ENCODE data around the gene STK38. TPM values are rescaled to one million over a fixed set of nuclear protein-coding genes. Genes with fewer than 3 reads are reported as not detected.
A peak's percentile ranks its signal among the peaks of the same experiment; 100 is the strongest.

The STK38 gene
- total and polyA plus RNA-seq, 9 of the 15 experiments (the other 6 are each of a cell fraction or from before 2014, with no cell fraction given) = 5.7 to 28.7 (median 19.5) TPM

- TF ChIP-seq, protein P1, sequence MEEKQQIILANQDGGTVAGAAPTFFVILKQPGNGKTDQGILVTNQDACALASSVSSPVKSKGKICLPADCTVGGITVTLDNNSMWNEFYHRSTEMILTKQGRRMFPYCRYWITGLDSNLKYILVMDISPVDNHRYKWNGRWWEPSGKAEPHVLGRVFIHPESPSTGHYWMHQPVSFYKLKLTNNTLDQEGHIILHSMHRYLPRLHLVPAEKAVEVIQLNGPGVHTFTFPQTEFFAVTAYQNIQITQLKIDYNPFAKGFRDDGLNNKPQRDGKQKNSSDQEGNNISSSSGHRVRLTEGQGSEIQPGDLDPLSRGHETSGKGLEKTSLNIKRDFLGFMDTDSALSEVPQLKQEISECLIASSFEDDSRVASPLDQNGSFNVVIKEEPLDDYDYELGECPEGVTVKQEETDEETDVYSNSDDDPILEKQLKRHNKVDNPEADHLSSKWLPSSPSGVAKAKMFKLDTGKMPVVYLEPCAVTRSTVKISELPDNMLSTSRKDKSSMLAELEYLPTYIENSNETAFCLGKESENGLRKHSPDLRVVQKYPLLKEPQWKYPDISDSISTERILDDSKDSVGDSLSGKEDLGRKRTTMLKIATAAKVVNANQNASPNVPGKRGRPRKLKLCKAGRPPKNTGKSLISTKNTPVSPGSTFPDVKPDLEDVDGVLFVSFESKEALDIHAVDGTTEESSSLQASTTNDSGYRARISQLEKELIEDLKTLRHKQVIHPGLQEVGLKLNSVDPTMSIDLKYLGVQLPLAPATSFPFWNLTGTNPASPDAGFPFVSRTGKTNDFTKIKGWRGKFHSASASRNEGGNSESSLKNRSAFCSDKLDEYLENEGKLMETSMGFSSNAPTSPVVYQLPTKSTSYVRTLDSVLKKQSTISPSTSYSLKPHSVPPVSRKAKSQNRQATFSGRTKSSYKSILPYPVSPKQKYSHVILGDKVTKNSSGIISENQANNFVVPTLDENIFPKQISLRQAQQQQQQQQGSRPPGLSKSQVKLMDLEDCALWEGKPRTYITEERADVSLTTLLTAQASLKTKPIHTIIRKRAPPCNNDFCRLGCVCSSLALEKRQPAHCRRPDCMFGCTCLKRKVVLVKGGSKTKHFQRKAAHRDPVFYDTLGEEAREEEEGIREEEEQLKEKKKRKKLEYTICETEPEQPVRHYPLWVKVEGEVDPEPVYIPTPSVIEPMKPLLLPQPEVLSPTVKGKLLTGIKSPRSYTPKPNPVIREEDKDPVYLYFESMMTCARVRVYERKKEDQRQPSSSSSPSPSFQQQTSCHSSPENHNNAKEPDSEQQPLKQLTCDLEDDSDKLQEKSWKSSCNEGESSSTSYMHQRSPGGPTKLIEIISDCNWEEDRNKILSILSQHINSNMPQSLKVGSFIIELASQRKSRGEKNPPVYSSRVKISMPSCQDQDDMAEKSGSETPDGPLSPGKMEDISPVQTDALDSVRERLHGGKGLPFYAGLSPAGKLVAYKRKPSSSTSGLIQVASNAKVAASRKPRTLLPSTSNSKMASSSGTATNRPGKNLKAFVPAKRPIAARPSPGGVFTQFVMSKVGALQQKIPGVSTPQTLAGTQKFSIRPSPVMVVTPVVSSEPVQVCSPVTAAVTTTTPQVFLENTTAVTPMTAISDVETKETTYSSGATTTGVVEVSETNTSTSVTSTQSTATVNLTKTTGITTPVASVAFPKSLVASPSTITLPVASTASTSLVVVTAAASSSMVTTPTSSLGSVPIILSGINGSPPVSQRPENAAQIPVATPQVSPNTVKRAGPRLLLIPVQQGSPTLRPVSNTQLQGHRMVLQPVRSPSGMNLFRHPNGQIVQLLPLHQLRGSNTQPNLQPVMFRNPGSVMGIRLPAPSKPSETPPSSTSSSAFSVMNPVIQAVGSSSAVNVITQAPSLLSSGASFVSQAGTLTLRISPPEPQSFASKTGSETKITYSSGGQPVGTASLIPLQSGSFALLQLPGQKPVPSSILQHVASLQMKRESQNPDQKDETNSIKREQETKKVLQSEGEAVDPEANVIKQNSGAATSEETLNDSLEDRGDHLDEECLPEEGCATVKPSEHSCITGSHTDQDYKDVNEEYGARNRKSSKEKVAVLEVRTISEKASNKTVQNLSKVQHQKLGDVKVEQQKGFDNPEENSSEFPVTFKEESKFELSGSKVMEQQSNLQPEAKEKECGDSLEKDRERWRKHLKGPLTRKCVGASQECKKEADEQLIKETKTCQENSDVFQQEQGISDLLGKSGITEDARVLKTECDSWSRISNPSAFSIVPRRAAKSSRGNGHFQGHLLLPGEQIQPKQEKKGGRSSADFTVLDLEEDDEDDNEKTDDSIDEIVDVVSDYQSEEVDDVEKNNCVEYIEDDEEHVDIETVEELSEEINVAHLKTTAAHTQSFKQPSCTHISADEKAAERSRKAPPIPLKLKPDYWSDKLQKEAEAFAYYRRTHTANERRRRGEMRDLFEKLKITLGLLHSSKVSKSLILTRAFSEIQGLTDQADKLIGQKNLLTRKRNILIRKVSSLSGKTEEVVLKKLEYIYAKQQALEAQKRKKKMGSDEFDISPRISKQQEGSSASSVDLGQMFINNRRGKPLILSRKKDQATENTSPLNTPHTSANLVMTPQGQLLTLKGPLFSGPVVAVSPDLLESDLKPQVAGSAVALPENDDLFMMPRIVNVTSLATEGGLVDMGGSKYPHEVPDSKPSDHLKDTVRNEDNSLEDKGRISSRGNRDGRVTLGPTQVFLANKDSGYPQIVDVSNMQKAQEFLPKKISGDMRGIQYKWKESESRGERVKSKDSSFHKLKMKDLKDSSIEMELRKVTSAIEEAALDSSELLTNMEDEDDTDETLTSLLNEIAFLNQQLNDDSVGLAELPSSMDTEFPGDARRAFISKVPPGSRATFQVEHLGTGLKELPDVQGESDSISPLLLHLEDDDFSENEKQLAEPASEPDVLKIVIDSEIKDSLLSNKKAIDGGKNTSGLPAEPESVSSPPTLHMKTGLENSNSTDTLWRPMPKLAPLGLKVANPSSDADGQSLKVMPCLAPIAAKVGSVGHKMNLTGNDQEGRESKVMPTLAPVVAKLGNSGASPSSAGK (IDR thresholded peaks at IDR 0.05) = no peak
- TF ChIP-seq ZNF740 (CRISPR knock-in tag; IDR thresholded peaks at IDR 0.05) = no peak
- TF ChIP-seq ZNF740 (tag; IDR thresholded peaks at IDR 0.05) = no peak
- TF ChIP-seq ZNF79 (CRISPR knock-in tag; IDR thresholded peaks at IDR 0.05; ENCODE audit: low read depth) = no peak
- TF ChIP-seq MED1 (CRISPR knock-in tag; IDR thresholded peaks at IDR 0.05; ENCODE audit: borderline replicate concordance) = no peak
- no peak for TF ChIP-seq KDM4B (IDR thresholded peaks at IDR 0.05; ENCODE audit: borderline replicate concordance in 2 of 2, low read depth in 1 of 2)
- TF ChIP-seq, protein P2, sequence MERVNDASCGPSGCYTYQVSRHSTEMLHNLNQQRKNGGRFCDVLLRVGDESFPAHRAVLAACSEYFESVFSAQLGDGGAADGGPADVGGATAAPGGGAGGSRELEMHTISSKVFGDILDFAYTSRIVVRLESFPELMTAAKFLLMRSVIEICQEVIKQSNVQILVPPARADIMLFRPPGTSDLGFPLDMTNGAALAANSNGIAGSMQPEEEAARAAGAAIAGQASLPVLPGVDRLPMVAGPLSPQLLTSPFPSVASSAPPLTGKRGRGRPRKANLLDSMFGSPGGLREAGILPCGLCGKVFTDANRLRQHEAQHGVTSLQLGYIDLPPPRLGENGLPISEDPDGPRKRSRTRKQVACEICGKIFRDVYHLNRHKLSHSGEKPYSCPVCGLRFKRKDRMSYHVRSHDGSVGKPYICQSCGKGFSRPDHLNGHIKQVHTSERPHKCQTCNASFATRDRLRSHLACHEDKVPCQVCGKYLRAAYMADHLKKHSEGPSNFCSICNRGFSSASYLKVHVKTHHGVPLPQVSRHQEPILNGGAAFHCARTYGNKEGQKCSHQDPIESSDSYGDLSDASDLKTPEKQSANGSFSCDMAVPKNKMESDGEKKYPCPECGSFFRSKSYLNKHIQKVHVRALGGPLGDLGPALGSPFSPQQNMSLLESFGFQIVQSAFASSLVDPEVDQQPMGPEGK (CRISPR knock-in tag; IDR thresholded peaks at IDR 0.05; ENCODE audit: borderline replicate concordance) = 0 out of 2 replicates have a peak, but pooled peaks have one; percentile 42
- TF ChIP-seq RFX5 (IDR thresholded peaks at IDR 0.05; ENCODE audit: low read depth, low read length) = no peak
- TF ChIP-seq ZZZ3 (IDR thresholded peaks at IDR 0.05) = no peak
- no peak for TF ChIP-seq ATF7 (IDR thresholded peaks at IDR 0.05)
- TF ChIP-seq NRF1 (conservative IDR thresholded peaks at IDR 0.05 in 1 of 2, IDR thresholded peaks at IDR 0.05 in 1 of 2) = no peak
- no peak for TF ChIP-seq ZNF668 (CRISPR knock-in tag; IDR thresholded peaks at IDR 0.05)
- TF ChIP-seq HDAC8 (tag; IDR thresholded peaks at IDR 0.05) = no peak
Measured at GRCh38 chr6:36491378-36491965, 55.8 kb downstream of the STK38 start (continued).

All from K562 (cell line).